HTR-8/SVneo (cell line): ENCODE measurements around the gene SDHD.

ENCODE experiments used
- DNase-seq: peaks from one replicate; pipeline ENCODE4 v3.0.0; 2011; ENCODE audit warnings: low spot score, mixed read lengths; ENCODE audit not compliant: insufficient read length
- FAIRE-seq: peaks from 2 replicates; lab custom pipeline; 2011; peaks lifted over from hg19 to GRCh38; lab: Jason Lieb, UNC

SDHD gene

GRCh38 chr11:112097734-112098528 lies 11.3 kb downstream of the SDHD start:
- FAIRE-seq, result peak; percentile 67

GRCh38 chr11:112100462-112100861 lies 13.8 kb downstream of the SDHD start:
- FAIRE-seq (no peak), DNase-seq (no peak)

More at GRCh38 chr11:112097734-112098528, 11.3 kb downstream of the SDHD start:
- no peak for DNase-seq

GRCh38 chr11:112103446-112103845 lies 16.8 kb downstream of the SDHD start:
- FAIRE-seq, result peak; percentile 83
- DNase-seq, result no peak

GRCh38 chr11:112106070-112106469 lies 19.4 kb downstream of the SDHD start:
- FAIRE-seq (peak; percentile 31), DNase-seq (no peak)

- peak; percentile 81 for FAIRE-seq
Measured at GRCh38 chr11:112113539-112114457, 27.1 kb downstream of the SDHD start.

GRCh38 chr11:112114460-112114859 lies 27.8 kb downstream of the SDHD start:
- DNase-seq (no peak), FAIRE-seq (no peak)

More at GRCh38 chr11:112113539-112114457, 27.1 kb downstream of the SDHD start:
- DNase-seq, result peak; percentile 76

- FAIRE-seq, result peak; percentile 90
- no peak for DNase-seq
Measured at GRCh38 chr11:112115386-112115785, 28.7 kb downstream of the SDHD start.

GRCh38 chr11:112118176-112118575 lies 31.5 kb downstream of the SDHD start:
- DNase-seq (no peak), FAIRE-seq (no peak)

GRCh38 chr11:112121981-112122615 lies 35.4 kb downstream of the SDHD start:
- FAIRE-seq, result peak; percentile 59
- no peak for DNase-seq

GRCh38 chr11:112123129-112123528 lies 36.5 kb downstream of the SDHD start:
- FAIRE-seq (peak; percentile 89), DNase-seq (no peak)

GRCh38 chr11:112127056-112127455 lies 40.4 kb downstream of the SDHD start:
- FAIRE-seq, result no peak
- DNase-seq, result no peak

- peak; percentile 97 for FAIRE-seq
Measured at GRCh38 chr11:112128483-112129121, 41.9 kb downstream of the SDHD start.

GRCh38 chr11:112129656-112130055 lies 43.0 kb downstream of the SDHD start:
- FAIRE-seq, result peak; percentile 60

More at GRCh38 chr11:112128483-112129121, 41.9 kb downstream of the SDHD start:
- peak; percentile 93 for DNase-seq

GRCh38 chr11:112132737-112133136 lies 46.1 kb downstream of the SDHD start:
- FAIRE-seq (peak; percentile 94), DNase-seq (no peak)

More at GRCh38 chr11:112129656-112130055, 43.0 kb downstream of the SDHD start:
- no peak for DNase-seq

- DNase-seq (no peak), FAIRE-seq (peak; percentile 59)
Measured at GRCh38 chr11:112134473-112134872, 47.8 kb downstream of the SDHD start.

- DNase-seq, result no peak
- FAIRE-seq, result no peak
Measured at GRCh38 chr11:112143597-112143996, 56.9 kb downstream of the SDHD start.
